Lower leg skin (tissue), 4 donors: Measurements from ENCODE around the gene ATP9B. TPM values are rescaled to one million over a fixed set of nuclear protein-coding genes. Genes with fewer than 3 reads are reported as not detected.

Experiments
- DNase-seq, 2 donors: peaks; one replicate each; pipeline ENCODE4 v3.0.0-alpha.2; 2019; ENCODE audit warnings: low spot score in 2 of 2
- H3K4me3 ChIP-seq: fragments of 200-600 bp; sonication (generic); 2 replicates; pipeline ENCODE4 v1.5.1; 2017; ENCODE audit warnings: mild to moderate bottlenecking, low read depth; ENCODE audit not compliant: poor library complexity, severe bottlenecking
- CTCF ChIP-seq, 3 donors: fragments of 450-650 bp; IDR thresholded peaks; one replicate each; pipeline ENCODE4 v1.5.1; 2016; ENCODE audit warnings: antibody characterized with exemption in 3 of 3, mild to moderate bottlenecking in 3 of 3, moderate library complexity in 2 of 3
- POLR2A ChIP-seq, 2 donors: fragments of 450-650 bp; IDR thresholded peaks; one replicate each; pipeline ENCODE4 v1.6.1; 2016 to 2017; ENCODE audit warnings: antibody characterized with exemption in 2 of 2, mild to moderate bottlenecking in 1 of 2, moderate library complexity in 1 of 2
- WGBS, 2 donors: methylation state at CpG; one replicate each; pipeline ENCODE4 v1.1.5; 2018; 5-methylcytosine and 5-hydroxymethylcytosine counted together
- intact Hi-C: fragments of 100-400 bp; cut with DNase I; formaldehyde crosslinking; loops from one replicate; pipeline ENCODE4 v1.15.0; 2023; ENCODE audit warnings: low total_unique reads
- total RNA-seq, 4 donors: library from RNA; depleted of rRNA; stranded (reverse); fragments of >200 nt; gene quantifications; one replicate each; pipeline ENCODE4 v1.1.0, GENCODE V29; 2016

ATP9B gene
- total RNA-seq, 4 donors from 2014 or later: 19.9 to 39.9 (median 26.0) TPM

- no peak overlapping the region for H3K4me3 ChIP-seq
- intact Hi-C loops: no loop called here
- WGBS, 2 donors: 89 to 90% methylated on average over 26 of the region's 26 CpGs
- TF ChIP-seq CTCF (IDR thresholded peaks at IDR 0.05) (no peak), POLR2A (IDR thresholded peaks at IDR 0.05) (no peak)
- no peak for DNase-seq
Measured at GRCh38 chr18:79355433-79356335, 286.5 kb downstream of the ATP9B start.

GRCh38 chr18:79356435-79356834, 287.2 kb downstream of the ATP9B start:
- peak in 1 of 2 donors; percentile 58 for DNase-seq
- TF ChIP-seq CTCF (IDR thresholded peaks at IDR 0.05) (no peak), POLR2A (IDR thresholded peaks at IDR 0.05) (no peak)
- intact Hi-C loops: no loop called here
- H3K4me3 ChIP-seq: no peak overlapping the region
- 89 to 92% methylated on average over 5 of the region's 5 CpGs for WGBS, 2 donors

- TF ChIP-seq POLR2A (IDR thresholded peaks at IDR 0.05): no peak
- no peak for TF ChIP-seq CTCF (IDR thresholded peaks at IDR 0.05)
- no peak for DNase-seq
- intact Hi-C loops: no loop called here
- no peak overlapping the region for H3K4me3 ChIP-seq
- WGBS, 2 donors: 94 to 95% methylated on average over 12 of the region's 12 CpGs
Measured at GRCh38 chr18:79360933-79361332, 291.7 kb downstream of the ATP9B start.

- TF ChIP-seq CTCF (IDR thresholded peaks at IDR 0.05) (no peak), POLR2A (IDR thresholded peaks at IDR 0.05) (no peak)
- WGBS, 2 donors: 97 to 98% methylated on average over 20 of the region's 20 CpGs
- no peak overlapping the region for H3K4me3 ChIP-seq
- intact Hi-C loops: no loop called here
- DNase-seq: no peak
Measured at GRCh38 chr18:79361766-79362522, 292.8 kb downstream of the ATP9B start.

- TF ChIP-seq POLR2A (IDR thresholded peaks at IDR 0.05) (no peak), CTCF (IDR thresholded peaks at IDR 0.05) (no peak)
- WGBS, 2 donors: 92 to 95% methylated on average over 13 of the region's 13 CpGs
- H3K4me3 ChIP-seq: no peak overlapping the region
- peak in 1 of 2 donors; percentile 80 for DNase-seq
- intact Hi-C loops: no loop called here
Measured at GRCh38 chr18:79365701-79366100, 296.5 kb downstream of the ATP9B start.
